NCI-H524 (cell line): Measurements from ENCODE around the gene IVD.
A peak's percentile ranks its signal among the peaks of the same experiment; 100 is the strongest.

Source experiments
- DNase-seq, 2 experiments: peaks; one replicate each; lab custom pipeline; 2025; lab: John Stamatoyannopoulos, UW

IVD gene

DNA sequence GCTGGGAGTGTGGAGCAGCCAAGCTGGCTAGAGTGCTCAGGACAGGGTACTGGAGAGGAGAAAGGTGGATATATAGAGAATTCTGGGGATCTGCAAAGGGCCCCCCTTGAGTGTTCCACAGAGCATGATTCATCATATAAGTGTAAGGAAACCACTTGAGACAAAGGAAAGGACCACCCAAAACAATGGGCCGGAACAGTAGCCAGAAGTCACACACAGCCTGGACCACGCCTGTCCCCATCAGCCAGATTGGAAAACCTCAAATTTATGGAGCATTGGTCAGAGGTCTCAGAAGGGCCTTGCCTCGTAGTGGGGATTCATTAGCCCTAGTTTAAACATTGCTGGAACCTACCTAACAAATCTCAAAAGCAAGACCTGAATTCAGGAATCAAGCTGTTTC is 28.0 kb upstream of the IVD start:
- no peak for DNase-seq

DNA sequence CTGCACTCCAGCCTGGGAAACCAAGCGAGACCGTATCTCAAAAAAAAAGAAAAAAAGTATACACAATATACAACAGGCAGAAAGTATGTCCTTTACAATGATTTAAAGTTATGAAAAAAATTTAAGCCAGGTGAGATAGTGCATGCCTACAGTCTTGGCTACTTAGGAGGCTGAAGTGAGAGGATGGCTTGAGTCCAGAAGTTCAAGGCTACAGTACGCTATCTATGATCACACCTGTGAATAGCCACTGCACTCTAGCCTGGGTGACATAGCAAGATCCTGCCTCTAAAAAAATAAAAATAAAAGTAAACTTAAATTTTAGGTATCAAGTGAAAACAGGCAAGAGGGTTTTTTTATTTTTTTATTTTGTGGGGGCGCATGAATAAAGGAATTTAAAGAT is 26.2 kb upstream of the IVD start:
- DNase-seq = no peak

DNA sequence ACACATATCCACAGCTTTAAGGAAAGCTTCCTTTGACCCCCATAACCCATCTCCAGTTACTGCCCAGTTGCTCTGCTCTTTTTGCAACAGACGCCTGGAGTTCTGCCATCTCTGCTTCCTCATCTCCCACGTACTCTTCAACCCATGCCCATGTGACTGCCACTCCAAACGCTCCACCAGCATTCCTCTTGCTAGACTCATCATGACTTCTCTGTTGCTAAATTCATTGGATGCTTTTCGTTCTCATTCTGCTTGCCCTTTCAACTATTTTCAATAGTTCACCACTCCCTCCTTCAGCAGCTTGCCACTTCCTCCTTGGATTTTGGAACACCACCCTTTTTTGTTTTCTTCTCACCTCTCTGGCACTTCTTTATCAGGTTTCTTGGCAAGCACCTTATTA is 25.7 kb upstream of the IVD start:
- no peak for DNase-seq

DNA sequence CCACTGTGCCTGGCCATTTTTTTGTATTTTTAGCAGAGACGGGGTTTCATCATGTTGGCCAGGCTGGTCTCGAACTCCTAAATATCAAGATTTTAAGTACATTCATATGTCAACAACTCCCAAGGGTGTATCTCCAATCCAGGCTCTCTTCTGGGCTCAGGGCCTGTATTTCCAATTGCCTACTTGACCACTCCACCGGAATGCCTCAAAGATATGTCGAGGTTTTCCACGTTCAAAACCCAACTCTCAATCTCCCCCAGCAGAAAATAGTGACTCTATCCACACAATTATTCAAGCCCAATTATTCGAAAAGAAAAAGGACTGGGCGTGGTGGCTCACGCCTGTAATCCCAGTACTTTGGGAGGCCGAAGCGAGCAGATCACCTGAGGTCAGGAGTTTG is 25.0 kb upstream of the IVD start:
- no peak for DNase-seq

DNA sequence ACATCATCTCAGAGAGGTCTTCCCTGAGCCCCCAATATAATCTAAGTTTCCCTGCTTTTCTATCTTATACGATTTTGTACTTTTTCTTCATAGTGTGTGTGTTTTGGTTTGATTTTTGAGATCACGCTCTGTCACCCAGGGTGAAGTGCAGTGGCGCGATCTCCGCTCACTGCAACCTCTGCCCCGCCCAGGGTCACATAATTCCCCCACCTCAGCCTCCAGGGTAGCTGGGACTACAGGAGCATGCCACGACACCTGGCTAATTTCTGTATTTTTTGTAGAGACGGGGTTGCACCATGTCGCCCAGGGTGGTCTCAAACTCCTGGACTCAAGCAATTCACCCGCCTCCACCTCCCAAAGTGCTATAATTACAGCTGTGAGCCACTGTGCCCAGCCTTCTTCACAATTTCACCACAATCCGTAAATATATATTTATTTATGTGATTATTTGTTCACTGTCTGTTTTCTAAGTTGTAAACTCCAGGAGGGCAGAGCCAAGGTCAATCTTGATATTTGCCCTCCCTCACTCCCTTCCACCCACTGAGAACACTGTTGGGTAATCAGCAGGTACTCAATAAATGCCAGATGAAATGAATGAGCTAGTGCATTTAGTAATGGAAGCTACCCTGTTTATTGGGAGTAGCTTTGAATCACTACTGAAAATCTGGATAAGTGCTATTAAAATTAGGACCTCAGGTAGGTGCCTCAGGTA is 23.6 kb upstream of the IVD start:
- DNase-seq = no peak

DNA sequence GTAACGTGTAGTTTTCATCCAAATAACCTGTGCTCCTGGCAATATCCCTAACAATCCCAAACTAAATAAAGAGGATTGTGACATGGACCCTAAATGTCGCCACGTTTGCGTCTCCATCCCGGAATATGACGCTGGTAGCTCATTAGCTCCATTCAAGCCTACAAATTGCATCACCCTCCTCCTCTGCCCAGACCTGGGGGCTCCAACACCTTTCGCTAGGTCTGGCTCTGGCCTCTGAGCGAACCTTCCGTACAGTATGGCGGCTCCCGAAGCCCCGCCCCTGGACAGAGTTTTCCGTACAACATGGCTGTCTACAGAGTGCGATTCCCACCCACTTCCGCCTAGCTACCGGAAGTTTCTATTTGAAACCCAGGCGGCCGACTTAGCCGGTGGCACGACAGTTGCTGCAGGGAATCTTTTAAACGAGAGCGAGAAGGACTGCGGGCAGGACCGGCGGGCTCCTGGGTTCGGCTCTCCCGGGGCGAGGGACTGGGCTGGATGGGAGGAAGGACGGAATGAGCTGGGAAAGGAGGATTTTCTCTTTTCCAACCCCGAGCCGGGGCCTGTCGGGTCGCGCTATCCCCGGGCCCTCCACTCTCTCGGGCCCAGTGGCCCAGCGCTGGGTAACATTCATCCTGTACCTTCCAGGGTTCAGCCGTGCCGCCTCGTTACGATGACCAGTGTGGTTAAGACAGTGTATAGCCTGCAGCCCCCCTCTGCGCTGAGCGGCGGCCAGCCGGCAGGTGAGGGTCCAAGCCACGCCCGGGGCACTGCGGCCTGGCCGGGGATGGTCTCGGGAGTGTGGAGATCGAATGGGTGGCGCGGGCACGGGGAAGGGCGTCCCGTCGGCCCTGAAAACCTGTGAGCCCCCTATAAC is 22.8 kb upstream of the IVD start, which contains the start of gene KNSTRN:
Gene KNSTRN (plus strand): TSS at position 142 of the 877 bp plus-strand sequence. CDS start 115 bp downstream, at position 257.
- peak; percentile 93 to 96 for DNase-seq

DNA sequence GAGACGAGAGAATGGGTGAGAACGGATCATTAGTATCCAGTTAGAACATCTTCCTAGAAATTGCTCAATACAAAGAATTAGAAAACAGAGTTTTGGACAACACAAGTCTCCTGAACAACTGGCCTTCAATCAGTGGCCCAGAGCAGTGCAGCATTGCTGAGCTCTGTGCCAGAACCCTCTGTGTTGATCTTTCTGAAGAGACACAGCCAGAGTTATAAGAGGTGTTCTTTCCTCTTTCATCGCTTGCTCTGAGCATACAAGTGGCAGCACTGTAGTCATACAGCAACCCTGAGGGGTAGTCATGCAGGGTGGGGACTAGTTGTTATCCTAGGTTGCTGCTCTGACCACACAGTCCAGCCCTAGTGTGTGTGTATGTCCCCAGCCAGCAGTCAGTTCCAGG is 19.1 kb upstream of the IVD start:
- no peak for DNase-seq

DNA sequence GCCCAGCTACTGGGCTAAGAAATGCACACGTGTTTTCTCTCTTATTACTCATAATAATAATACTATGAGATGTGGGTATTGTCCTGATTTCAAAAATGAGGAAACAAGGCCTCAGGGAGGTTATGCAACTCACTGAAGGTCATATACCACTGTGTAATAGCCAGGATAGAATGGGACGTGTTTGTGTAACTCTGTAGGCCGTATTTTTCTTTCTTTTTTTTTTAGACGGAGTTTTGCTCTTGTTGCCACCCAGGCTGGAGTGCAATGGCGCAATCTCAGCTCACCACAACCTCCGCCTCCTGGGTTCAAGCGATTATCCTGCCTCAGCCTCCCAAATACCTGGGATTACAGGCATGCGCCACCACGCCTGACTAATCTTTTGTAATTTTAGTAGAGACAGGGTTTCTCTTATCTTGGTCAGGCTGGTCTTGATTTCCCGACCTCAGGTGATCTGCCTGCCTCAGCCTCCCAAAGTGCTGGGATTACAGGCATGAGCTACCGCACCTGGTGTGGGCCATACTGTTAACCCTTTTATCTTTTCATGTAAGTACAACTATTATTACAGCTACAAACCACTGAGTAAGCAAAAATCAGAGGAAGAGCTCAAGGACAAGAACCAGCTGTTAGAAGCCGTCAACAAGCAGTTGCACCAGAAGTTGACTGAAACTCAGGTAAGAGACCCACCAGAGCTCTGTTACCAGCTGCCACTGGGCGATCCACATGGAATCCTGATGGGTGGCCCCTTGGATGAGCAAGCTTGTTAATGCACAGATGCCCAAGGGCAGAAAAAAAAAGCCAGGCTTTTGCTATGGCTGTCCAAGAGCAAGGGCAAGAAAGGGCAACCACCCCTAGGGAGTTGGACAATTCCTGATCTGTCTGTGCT is 16.4 kb upstream of the IVD start:
- no peak for DNase-seq

DNA sequence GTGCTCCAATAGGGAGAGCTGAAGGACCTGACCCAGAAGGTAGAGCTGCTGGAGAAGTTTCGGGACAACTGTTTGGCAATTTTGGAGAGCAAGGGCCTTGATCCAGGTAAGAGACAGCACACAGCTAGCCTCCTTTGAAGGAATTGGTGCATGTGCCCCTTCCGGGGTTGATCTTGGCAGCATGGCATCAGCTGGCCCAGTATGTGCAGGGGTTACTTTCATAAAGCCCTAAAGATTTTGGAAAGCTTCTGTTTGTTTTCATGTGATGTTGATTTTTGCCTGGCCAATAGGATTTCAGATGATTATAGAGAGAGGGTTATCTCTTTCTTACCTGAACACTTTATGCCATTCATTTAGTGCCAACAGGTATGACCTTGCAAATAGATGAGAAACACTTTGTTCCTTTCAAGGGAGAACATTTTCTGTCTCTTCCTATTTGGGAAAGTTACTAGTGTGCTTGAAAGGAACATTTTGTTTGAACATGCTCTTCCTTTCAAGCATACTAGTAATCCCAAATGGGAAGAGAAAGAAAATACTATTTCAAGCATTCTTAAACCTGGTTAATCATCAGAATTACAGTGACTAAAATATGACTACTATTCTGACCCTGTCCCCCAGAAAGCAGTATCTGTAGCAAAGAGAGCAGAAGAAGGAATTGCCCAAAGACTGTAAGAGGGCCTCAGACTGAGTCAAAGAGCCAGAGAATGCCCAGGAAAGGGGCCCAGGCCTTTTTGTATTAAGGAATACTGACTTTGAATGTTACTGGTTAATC is 15.6 kb upstream of the IVD start:
- no peak for DNase-seq

DNA sequence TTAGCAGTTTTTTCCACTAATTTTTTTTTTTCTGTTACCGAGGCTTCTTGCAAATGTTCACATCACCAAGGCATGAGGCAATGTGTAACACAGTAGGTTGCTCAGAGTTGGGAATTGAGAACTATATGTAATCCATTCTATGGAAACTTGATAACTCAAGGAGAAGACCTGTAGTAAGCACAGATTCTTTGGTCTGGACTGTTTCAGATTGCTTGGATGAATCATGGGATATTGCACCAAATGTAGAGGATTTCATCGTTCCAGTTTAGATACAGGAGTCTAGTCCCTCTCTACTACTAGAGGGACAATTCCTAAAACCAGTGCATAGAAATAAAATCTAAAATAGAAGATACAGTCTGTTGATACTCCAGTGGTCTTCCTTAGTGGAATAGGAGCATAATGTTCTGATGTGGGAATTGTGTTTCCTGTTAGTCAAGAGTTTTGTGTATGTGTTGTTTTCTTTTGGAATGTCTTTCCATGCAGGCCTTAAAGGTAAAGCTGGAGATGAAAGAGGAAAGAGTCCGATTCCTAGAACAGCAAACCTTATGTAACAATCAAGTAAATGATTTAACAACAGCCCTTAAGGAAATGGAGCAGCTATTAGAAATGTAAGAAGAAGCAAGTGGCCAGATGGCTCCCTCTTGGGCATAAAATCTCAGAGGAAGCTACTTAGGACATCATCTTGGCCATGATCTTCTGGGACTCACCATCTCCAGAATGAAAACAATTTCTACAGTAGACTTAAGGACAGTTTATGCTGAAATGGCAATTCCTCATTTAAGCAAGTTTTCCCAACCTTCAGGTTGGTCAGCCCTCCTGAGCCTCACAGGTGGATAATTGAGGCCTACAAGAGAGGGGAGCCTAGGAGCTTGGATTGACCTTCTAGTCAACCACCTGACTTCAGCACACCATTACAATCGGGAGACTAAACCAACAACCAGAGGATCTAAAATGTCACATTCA is 12.3 kb upstream of the IVD start:
- DNase-seq = no peak

DNA sequence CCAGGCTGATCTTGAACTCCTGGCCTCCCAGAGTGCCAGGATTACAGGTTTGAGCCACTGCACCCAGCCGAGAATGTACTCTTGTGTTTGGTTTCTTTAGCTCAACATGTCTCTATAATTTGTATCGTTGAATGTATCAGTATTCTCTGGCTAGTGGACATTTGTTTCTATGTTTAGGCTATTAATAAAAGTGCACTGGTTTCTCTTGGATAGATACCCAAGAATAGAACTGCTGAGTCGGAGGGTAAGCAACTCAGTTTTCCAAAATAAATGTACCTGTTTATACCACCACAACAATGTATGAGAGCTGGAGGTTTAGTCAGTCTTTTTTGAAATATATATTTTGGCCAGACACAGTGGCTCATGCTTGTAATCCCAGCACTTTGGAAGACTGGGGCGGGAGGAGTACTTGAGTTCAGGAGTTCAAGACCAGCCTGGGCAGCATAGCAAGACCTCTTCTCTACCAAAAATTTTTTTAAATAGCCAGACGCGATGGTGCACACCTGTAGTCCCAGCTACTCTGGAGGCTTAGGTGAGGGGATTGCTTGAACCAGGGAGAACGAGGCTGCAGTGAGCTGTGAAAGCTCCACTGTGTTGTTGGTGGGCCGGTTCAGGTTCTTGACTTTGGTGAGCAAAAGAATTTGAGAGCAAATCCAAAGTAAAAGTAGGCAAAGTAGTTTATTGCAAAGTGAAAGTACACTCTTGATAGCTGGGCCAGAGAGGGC is 7.7 kb upstream of the IVD start:
- DNase-seq = no peak

DNA sequence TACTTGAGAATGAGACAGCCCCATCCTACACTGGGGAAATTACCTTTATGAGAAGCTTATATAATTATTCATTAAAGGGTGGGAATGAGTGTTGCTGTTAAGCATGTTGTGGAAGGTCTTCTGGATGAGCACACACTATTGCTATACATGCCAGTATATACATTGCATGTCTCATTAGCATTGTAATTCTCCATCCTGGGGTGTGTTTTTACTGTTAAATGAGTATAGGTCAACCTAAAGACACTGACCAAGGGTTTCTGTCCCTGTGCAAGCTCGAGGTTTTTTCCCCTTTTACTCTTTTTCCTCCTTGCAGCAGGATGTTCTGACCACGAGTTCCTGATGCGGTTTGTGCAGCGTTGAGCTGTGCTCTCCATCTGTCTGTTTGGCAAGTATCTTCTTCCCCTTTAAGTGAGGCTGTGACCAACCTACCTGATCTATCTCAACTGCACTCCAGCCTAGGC is 7.2 kb upstream of the IVD start:
- no peak for DNase-seq

DNA sequence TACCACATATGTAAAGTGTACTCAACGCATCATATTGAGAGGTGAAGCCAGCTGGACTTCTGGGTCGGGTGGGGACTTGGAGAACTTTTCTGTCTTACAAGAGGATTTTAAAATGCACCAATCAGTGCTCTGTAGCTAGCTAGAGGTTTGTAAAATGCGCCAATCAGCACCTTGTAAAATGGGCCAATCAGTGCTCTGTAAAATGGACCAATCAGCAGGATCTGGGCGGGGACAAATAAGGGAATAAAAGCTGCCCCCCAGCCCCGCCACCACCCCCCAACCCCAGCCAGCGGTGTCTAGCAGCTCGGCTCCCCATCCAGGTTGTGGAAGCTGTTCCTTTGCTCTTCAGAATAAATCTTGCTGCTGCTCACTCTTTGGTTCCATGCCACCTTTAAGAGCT is 6.2 kb upstream of the IVD start:
- DNase-seq = no peak

DNA sequence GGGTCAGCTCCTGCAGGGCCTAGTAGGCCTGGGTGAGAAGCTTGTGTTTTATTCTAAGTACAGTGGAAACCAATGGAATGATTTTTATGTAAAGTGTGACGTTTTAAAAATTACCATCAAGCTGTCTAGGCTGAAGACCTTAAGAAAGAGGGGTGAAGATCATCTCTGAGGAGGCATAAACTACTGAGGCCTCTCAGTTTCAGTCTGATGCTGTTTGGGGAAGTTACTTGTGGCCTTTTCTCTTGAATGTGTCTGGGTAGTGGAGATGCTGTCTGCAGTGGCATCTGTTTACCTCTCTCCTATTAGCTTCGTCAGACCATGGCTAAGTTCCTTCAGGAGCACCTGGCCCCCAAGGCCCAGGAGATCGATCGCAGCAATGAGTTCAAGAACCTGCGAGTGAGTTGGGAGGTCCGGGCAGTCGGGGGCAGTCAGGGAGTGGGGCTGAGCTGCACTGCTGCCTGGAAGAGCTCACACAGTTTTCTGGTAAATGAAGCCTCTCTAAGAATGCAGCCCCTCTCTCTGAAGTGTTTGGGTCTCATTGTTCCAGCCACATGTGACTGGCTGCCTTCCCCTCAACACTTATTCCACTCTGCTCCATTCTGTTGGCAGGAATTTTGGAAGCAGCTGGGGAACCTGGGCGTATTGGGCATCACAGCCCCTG is 1.9 kb downstream of the IVD start:
- DNase-seq = no peak

DNA sequence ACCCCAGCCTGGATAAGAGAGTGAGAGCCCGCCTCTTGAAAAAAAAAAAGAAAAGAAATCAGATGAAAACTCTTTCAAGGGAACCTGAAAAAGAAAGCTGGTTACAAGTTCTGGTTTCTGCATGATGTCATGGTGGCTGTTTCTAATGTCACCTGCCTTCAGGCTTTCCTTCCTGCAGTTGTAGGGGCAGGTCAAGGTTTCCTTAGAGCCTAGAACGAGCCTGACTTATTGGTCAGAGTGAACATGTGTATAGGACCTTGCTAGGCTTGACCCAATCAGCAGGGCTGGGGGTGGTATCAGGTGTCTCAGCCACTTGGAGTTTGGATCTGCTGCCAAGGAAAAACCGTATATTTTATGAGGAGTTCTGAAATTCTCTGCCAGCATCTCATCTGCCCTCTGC is 3.8 kb downstream of the IVD start:
- DNase-seq = no peak

DNA sequence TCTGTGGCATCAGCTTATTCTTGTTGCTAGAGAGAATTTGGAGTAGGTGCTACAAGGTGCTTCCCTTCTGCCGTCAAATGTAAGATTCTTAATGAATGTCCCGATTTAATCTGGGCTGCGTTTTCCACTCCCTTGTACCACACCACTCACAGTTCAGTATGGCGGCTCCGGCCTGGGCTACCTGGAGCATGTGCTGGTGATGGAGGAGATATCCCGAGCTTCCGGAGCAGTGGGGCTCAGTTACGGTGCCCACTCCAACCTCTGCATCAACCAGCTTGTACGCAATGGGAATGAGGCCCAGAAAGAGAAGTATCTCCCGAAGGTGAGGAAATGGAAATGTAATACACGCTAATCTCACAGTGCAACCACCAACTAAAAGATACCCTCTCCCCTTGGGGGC is 4.9 kb downstream of the IVD start:
- DNase-seq = no peak

DNA sequence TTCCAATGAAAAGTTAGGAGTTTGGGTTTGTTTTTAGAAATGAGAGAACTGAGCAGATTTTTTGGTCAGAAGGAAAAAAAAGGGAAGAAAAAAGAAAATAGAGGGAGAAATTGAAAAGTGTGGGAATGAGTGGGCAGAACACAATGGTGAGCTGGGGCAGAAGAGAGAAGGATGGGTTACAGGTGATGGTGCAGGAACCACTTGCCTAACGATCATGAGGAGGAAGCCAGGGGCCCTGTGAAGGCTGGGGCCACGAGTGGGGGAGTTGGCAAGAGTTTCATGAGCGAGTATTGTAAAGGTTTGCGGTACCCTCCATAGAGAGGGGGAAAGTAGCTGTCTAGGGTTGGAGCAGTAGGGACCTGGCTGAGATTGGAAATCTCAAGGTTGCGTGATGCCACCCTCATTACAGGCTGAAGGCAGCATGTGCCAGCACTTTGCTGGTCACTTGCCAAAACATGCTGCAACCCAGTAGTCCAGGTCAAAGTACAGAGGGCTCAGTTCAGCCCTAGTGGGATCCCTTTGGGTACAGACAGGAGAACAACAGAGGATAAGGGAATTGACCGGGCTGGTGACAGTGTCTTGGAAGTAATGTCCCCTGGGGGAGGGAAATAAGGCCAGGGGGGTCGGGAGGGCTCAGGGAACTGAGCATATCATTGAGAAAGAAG is 6.6 kb downstream of the IVD start:
- no peak for DNase-seq

DNA sequence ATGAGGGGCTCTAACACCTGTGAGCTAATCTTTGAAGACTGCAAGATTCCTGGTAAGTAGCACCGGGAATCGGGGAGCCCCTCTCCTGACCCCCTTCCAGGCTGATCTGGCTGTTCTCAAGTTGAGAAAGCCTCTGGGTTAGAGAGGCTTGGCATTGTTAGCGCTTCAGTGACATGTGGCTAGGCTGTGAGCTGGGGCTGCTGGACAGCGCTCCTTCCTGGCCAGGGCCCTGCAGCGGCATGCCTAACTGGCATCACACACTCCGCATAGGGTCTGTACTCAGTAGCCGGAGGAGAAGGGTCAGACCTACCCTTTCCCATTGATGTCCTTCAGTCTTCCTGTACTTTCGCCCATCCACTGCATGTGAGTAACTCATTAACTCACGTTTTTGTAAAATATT is 7.4 kb downstream of the IVD start:
- DNase-seq = no peak

DNA sequence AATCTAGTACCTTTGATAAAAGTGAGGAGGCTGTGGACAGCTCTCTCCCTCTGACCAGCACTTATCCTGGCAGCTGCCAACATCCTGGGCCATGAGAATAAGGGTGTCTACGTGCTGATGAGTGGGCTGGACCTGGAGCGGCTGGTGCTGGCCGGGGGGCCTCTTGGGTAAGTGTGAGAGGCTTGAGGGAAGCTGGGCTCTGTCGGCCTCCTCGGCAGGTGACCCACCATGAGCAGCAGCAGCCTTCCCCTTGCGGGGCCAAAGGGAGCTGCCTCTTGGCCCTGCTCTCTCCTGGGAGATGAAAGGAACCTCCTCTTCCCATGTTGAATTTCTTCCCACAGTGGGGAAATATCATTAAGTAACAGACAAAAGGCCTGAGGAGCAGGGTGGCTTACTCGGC is 9.2 kb downstream of the IVD start:
- no peak for DNase-seq
